Neural crest cell (in vitro differentiated cells): ENCODE data around the gene NELL2. TPM values are rescaled to one million over a fixed set of nuclear protein-coding genes. Genes with fewer than 3 reads are reported as not detected.

Experiments
- DNase-seq: peaks from one replicate; pipeline ENCODE4 v3.0.0; 2021; ENCODE audit warnings: low read depth, mixed read lengths, low spot score
- H3K27ac Mint-ChIP-seq: one replicate; pipeline ENCODE4 v1.8.0; 2021; ENCODE audit warnings: mild to moderate bottlenecking, mixed read lengths; ENCODE audit not compliant: unreplicated experiment
- H3K27me3 Mint-ChIP-seq: 2 replicates; pipeline ENCODE4 v1.8.0; 2021; ENCODE audit warnings: low read depth, mild to moderate bottlenecking, mixed read lengths
- H3K36me3 Mint-ChIP-seq: 2 replicates; pipeline ENCODE4 v1.8.0; 2021; ENCODE audit warnings: low read depth, mild to moderate bottlenecking, mixed read lengths
- H3K4me1 Mint-ChIP-seq: 2 replicates; pipeline ENCODE4 v1.8.0; 2021; ENCODE audit warnings: mixed read lengths
- H3K4me3 Mint-ChIP-seq: one replicate; pipeline ENCODE4 v1.8.0; 2021; ENCODE audit warnings: mild to moderate bottlenecking, mixed read lengths
- H3K9me3 Mint-ChIP-seq: 2 replicates; pipeline ENCODE4 v1.8.0; 2021; ENCODE audit warnings: mixed read lengths
- total RNA-seq: library from RNA; stranded (reverse); gene quantifications from 2 replicates; pipeline ENCODE4 v1.2.1, GENCODE V29; 2021
- TF ChIP-seq, protein P1 (sequence below): fragments of 200-600 bp; sonication (generic); conservative IDR thresholded peaks from 2 replicates; pipeline ENCODE4 v1.5.0; 2021; ENCODE audit warnings: antibody characterized with exemption, mild to moderate bottlenecking

Gene NELL2
- total RNA-seq, 1 donor from 2014 or later: 101 TPM

DNA sequence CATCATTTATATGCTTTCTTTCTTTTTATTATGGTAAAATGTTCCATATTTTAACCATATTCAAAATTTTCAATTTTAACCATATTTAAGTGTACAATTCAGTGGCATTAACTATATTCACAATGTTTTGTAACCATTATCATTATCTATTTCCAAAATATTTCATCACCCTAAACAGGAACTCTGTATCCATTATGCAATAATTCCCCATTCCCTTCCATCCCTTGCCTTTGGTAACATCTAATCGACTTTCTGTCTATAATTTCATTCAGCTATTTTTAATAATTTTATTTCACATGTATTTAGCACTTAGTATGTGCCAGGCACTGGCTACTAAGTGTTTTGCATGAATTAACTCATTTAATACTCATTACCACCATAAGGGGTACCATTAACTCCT lies 287.5 kb downstream of the NELL2 start:
- Mint-ChIP-seq H3K36me3 (peaks cover 10% of the 10 kb centered on the region), H3K4me1 (no peaks in the 10 kb centered on the region), H3K27me3 (no peaks in the 10 kb centered on the region), H3K9me3 (peaks cover 6% of the 10 kb centered on the region), H3K27ac (no peak overlapping the region), H3K4me3 (no peak overlapping the region)
- TF ChIP-seq, protein P1, sequence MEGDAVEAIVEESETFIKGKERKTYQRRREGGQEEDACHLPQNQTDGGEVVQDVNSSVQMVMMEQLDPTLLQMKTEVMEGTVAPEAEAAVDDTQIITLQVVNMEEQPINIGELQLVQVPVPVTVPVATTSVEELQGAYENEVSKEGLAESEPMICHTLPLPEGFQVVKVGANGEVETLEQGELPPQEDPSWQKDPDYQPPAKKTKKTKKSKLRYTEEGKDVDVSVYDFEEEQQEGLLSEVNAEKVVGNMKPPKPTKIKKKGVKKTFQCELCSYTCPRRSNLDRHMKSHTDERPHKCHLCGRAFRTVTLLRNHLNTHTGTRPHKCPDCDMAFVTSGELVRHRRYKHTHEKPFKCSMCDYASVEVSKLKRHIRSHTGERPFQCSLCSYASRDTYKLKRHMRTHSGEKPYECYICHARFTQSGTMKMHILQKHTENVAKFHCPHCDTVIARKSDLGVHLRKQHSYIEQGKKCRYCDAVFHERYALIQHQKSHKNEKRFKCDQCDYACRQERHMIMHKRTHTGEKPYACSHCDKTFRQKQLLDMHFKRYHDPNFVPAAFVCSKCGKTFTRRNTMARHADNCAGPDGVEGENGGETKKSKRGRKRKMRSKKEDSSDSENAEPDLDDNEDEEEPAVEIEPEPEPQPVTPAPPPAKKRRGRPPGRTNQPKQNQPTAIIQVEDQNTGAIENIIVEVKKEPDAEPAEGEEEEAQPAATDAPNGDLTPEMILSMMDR: no peak
- DNase-seq: no peak

DNA sequence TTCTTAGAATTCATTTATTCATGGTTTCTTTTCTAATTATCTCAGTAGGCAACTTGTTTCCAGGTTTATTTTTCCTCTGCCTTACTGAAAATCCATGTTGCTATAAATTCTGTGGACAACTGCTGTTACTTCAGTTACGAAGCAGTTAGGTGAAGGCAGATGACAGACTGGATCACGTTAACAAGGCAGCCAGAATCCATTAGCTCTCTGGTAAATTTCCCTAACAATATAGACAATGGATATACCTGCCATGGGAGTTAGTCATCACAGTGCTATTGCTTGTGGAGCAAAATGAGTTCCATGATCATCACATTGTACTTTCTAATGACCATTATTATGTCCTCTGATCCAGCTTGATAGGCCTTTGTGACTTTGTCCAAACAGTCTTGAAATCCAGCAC lies 291.5 kb downstream of the NELL2 start:
- no peak for DNase-seq
- TF ChIP-seq, protein P1: no peak
- peaks cover 6% of the 10 kb centered on the region for H3K36me3 Mint-ChIP-seq
- H3K4me1 Mint-ChIP-seq: peaks cover 14% of the 10 kb centered on the region
- H3K9me3 Mint-ChIP-seq: peaks cover 3% of the 10 kb centered on the region
- H3K27me3 Mint-ChIP-seq: no peaks in the 10 kb centered on the region
- no peak overlapping the region for H3K4me3 Mint-ChIP-seq
- no peak overlapping the region for H3K27ac Mint-ChIP-seq

DNA sequence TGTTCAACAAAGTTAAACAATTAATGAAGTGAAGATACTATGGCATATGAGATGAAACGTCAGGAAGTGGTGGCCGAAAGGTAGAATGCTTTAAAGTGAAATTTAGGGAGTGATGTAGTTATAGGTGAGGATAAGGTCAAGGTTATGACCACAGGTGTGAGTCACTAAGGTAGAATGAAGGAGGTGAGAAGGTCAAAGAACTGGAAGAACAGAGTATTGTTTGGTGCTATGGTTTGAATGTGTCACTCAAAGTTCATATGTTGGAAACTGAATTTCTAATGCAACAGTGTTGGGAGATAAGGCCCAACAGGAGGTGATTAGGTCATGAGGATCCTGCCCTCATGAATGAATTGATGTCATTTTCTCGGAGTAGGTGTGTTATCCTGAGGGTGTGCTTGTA lies 293.6 kb downstream of the NELL2 start:
- Mint-ChIP-seq H3K36me3 (peaks cover 10% of the 10 kb centered on the region), H3K27me3 (no peaks in the 10 kb centered on the region), H3K27ac (peak overlapping the region; percentile 84), H3K9me3 (peaks cover 6% of the 10 kb centered on the region), H3K4me1 (peaks cover 14% of the 10 kb centered on the region), H3K4me3 (no peak overlapping the region)
- TF ChIP-seq, protein P1: no peak
- DNase-seq: no peak

DNA sequence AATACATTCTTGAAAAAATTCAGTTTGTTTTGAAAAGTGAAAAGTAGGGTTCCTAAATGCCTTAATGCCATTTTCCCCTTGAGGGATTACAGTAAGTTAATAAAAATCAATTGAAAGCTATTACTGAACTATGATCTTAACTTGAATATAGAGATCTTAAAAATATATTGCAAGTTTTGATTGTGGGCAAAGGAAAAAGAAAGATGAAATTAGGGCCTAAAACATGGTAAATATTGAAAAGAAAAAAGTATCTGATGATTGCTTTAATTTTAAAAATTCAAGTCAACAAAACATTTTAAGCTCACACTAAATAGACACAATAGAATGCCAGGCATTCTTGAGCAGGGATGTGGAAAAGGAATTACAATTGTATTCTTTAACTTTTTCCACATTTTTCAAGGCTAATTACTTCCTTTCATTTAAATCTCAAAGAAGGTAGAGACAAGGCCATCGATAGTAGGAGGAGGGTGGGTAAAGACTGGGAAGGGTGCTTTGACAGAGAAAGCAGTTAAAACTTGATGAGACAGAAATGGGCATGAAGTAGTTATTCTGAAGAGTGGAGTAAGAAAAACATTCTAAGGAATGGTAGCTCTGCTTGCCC lies 294.4 kb downstream of the NELL2 start:
- peaks cover 10% of the 10 kb centered on the region for H3K36me3 Mint-ChIP-seq
- H3K9me3 Mint-ChIP-seq: peaks cover 6% of the 10 kb centered on the region
- H3K27ac Mint-ChIP-seq: no peak overlapping the region
- H3K27me3 Mint-ChIP-seq: no peaks in the 10 kb centered on the region
- TF ChIP-seq, protein P1: no peak
- DNase-seq: no peak
- no peak overlapping the region for H3K4me3 Mint-ChIP-seq
- peaks cover 14% of the 10 kb centered on the region for H3K4me1 Mint-ChIP-seq

DNA sequence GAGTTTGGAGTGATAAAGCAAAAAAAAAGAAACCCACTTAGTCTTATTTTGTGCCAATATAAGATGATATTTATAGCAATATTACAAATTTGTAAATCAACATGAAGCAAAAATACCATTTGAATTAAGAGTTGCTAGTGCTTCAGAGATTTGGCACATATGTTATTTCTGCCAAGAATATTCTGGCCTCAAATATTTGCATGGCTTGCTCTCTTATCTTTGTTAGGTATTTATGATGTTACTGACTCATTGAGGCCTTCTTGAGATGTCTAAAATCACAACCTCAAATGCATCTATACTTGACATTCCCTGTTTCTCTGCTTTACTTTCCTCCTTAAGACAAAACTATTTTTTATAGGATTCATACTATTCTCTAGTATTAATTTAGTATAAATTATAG lies 301.5 kb downstream of the NELL2 start:
- no peak for DNase-seq
- Mint-ChIP-seq H3K4me3 (no peak overlapping the region), H3K27me3 (no peaks in the 10 kb centered on the region), H3K4me1 (peaks cover 21% of the 10 kb centered on the region), H3K36me3 (peaks cover 12% of the 10 kb centered on the region), H3K27ac (no peak overlapping the region), H3K9me3 (peaks cover 3% of the 10 kb centered on the region)
- TF ChIP-seq, protein P1: no peak

DNA sequence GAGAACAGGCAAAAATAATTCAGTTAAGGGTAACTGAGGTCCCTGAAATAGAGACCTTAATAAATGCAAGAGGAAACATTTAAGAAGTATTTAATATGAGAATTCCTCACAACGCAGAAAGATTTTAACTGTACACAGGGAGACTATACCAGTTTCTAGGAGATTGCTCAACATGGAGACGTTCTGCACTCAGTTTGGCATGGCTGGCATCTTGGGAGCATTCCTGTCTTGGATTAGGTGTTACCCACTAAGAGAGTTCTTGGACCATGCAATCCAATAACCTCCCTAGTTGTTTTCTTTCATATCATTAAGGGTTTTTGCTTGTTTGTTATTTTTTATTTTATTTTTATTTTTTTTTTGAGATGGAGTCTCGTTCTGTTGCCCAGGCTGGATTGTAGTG lies 302.4 kb downstream of the NELL2 start:
- Mint-ChIP-seq H3K27ac (no peak overlapping the region), H3K27me3 (no peaks in the 10 kb centered on the region), H3K4me1 (peaks cover 21% of the 10 kb centered on the region), H3K4me3 (no peak overlapping the region), H3K9me3 (peaks cover 3% of the 10 kb centered on the region), H3K36me3 (peaks cover 12% of the 10 kb centered on the region)
- TF ChIP-seq, protein P1: no peak
- DNase-seq: no peak
